ENCODE measurements around the gene VGF. TPM values are rescaled to one million over a fixed set of nuclear protein-coding genes. Genes with fewer than 3 reads are reported as not detected.

VGF gene
- total RNA-seq, 1 donor from 2014 or later = 0.96 TPM

GRCh38 chr7:101159696-101160674, 5.4 kb downstream of the VGF start:
- peaks cover 11% of the 10 kb centered on the region for H3K4me1 Mint-ChIP-seq (ENCODE audit: low read depth)
- peaks cover 18% of the 10 kb centered on the region for H3K27me3 Mint-ChIP-seq
- TF ChIP-seq, protein P1, sequence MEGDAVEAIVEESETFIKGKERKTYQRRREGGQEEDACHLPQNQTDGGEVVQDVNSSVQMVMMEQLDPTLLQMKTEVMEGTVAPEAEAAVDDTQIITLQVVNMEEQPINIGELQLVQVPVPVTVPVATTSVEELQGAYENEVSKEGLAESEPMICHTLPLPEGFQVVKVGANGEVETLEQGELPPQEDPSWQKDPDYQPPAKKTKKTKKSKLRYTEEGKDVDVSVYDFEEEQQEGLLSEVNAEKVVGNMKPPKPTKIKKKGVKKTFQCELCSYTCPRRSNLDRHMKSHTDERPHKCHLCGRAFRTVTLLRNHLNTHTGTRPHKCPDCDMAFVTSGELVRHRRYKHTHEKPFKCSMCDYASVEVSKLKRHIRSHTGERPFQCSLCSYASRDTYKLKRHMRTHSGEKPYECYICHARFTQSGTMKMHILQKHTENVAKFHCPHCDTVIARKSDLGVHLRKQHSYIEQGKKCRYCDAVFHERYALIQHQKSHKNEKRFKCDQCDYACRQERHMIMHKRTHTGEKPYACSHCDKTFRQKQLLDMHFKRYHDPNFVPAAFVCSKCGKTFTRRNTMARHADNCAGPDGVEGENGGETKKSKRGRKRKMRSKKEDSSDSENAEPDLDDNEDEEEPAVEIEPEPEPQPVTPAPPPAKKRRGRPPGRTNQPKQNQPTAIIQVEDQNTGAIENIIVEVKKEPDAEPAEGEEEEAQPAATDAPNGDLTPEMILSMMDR (IDR thresholded peaks at IDR 0.05; ENCODE audit: unreplicated experiment) = no peak
- peaks cover 9% of the 10 kb centered on the region for H3K36me3 Mint-ChIP-seq (ENCODE audit: insufficient read depth)
- DNase-seq (ENCODE audit: low spot score, unreplicated experiment) = no peak
- no peaks in the 10 kb centered on the region for H3K9me3 Mint-ChIP-seq (ENCODE audit: low read depth)
- H3K4me3 Mint-ChIP-seq (ENCODE audit: low read depth) = no peak overlapping the region
- H3K27ac Mint-ChIP-seq = no peak overlapping the region

DNA sequence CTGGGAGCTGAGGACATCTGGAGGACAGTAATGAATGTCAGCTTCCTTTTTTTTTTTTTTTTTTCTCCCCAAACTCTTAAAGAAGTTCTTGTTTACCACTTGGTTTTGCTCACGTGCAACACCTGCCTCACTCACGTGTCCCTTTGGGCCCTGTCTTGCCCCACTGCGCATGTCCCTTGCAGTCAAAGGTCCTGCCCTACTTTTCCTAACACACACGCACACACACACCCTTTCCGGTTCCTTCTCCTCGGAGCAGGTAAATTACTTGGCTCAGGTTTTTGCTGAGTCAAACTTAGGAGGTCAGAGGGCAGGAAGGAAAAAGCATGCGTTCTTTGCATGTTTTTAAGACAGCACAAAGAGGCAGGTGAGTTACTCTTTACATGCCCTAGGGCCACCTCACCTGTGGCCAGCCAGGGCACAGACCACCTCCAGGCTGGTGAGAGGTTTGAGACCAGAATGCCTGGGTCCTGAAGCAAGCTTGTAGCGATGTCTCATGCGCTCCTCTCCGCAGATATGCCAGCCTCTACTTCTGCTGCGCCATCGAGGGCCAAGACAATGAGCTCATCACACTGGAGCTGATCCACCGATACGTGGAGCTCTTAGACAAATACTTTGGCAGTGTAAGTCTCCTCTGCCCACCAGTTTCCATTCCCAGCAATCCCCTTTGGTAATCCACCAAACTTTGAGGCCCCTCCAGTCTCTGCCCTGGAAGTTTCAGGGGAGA, 8.3 kb downstream of the VGF start:
- Mint-ChIP-seq H3K27me3 (peaks cover 16% of the 10 kb centered on the region), H3K9me3 (ENCODE audit: low read depth) (no peaks in the 10 kb centered on the region), H3K4me3 (ENCODE audit: low read depth) (peak overlapping the region; percentile 5), H3K4me1 (ENCODE audit: low read depth) (peaks cover 7% of the 10 kb centered on the region), H3K27ac (no peak overlapping the region), H3K36me3 (ENCODE audit: insufficient read depth) (peaks cover 9% of the 10 kb centered on the region)
- TF ChIP-seq, protein P1 (IDR thresholded peaks at IDR 0.05; ENCODE audit: unreplicated experiment) = no peak
- DNase-seq (ENCODE audit: low spot score, unreplicated experiment) = no peak

- Mint-ChIP-seq H3K27ac (peak overlapping the region; percentile 27), H3K4me1 (ENCODE audit: low read depth) (peaks cover 7% of the 10 kb centered on the region), H3K36me3 (ENCODE audit: insufficient read depth) (peaks cover 9% of the 10 kb centered on the region), H3K27me3 (peaks cover 12% of the 10 kb centered on the region), H3K4me3 (ENCODE audit: low read depth) (peak overlapping the region; percentile 29), H3K9me3 (ENCODE audit: low read depth) (no peaks in the 10 kb centered on the region)
- TF ChIP-seq, protein P1 (IDR thresholded peaks at IDR 0.05; ENCODE audit: unreplicated experiment) = peak; percentile 11
- no peak for DNase-seq (ENCODE audit: low spot score, unreplicated experiment)
Observed at GRCh38 chr7:101156277-101156676, 9.1 kb downstream of the VGF start.

DNA sequence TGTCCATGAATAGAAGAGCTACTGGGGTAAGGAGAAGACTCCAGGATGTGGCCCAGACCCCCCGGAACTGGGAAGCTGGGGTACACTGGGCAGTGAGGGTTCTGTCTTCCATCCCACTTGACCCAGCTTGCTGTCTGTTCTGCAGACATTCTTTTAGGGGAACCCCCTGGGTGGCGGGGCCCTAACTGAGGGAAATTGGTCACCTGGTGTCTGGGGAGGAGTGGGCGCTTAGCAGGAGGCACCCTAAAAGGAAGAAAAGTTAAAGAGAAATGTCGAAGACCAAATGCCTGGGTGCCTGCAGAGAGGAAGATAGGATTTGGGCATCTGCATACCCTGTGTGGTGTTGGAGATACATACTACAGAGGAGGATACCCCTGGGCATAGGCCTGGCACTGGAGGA, 10.1 kb downstream of the VGF start:
- Mint-ChIP-seq H3K36me3 (ENCODE audit: insufficient read depth) (peaks cover 8% of the 10 kb centered on the region), H3K27ac (peak overlapping the region; percentile 86), H3K9me3 (ENCODE audit: low read depth) (no peaks in the 10 kb centered on the region), H3K4me1 (ENCODE audit: low read depth) (peaks cover 7% of the 10 kb centered on the region), H3K4me3 (ENCODE audit: low read depth) (peak overlapping the region; percentile 81), H3K27me3 (peaks cover 8% of the 10 kb centered on the region)
- TF ChIP-seq, protein P1 (IDR thresholded peaks at IDR 0.05; ENCODE audit: unreplicated experiment) = no peak
- no peak for DNase-seq (ENCODE audit: low spot score, unreplicated experiment)

DNA sequence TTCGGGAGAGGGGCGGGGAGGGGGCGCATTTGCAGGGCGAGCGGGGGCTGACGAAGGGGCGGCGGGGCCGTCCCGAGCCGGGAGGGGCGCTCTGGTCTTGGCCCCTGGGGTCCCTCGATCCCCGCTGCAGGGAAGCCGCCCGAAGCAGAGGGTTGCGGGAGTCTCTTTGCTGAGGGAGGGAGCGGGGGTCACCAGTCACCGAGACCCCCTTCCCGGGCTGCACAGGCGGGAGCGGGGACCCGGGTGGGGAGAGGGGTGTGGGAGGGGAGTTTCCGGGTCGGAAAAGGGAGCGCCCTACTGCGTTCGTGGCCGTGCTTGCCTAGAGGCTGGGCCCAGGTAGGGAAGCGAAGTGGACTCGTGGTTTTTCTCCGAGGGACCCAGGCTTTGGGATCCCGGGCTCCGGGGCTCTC, 10.7 kb downstream of the VGF start:
- Mint-ChIP-seq H3K27ac (peak overlapping the region; percentile 86), H3K36me3 (ENCODE audit: insufficient read depth) (peaks cover 5% of the 10 kb centered on the region), H3K4me3 (ENCODE audit: low read depth) (peak overlapping the region; percentile 81), H3K9me3 (ENCODE audit: low read depth) (no peaks in the 10 kb centered on the region), H3K27me3 (peaks cover 9% of the 10 kb centered on the region), H3K4me1 (ENCODE audit: low read depth) (peaks cover 9% of the 10 kb centered on the region)
- TF ChIP-seq, protein P1 (IDR thresholded peaks at IDR 0.05; ENCODE audit: unreplicated experiment) = no peak
- DNase-seq (ENCODE audit: low spot score, unreplicated experiment) = no peak

Data from progenitor cell of endocrine pancreas (in vitro differentiated cells).